ENCODE measurements around the gene RNASE9. TPM values are rescaled to one million over a fixed set of nuclear protein-coding genes. Genes with fewer than 3 reads are reported as not detected.
"Not testable (repeated sequence)": the region's sequence is repeated elsewhere in the genome, so short reads cannot be mapped to it uniquely, and the experiment has no call there.

Gene RNASE9
- polyA plus RNA-seq (ENCODE audit: insufficient read length in 4 of 4), result not detected

GRCh38 chr14:20560961-20561360, at the start of gene RNASE9:
TSS of gene RNASE9 (minus strand) at chr14:20561047.
- no peak for DNase-seq (ENCODE audit: low read depth in 4 of 4, low spot score in 3 of 4)

- peak in 1 of 4 donors; percentile 55 for DNase-seq (ENCODE audit: low read depth in 4 of 4, low spot score in 3 of 4)
Observed at GRCh38 chr14:20610002-20610765, 49.3 kb upstream of the RNASE9 start.

DNA sequence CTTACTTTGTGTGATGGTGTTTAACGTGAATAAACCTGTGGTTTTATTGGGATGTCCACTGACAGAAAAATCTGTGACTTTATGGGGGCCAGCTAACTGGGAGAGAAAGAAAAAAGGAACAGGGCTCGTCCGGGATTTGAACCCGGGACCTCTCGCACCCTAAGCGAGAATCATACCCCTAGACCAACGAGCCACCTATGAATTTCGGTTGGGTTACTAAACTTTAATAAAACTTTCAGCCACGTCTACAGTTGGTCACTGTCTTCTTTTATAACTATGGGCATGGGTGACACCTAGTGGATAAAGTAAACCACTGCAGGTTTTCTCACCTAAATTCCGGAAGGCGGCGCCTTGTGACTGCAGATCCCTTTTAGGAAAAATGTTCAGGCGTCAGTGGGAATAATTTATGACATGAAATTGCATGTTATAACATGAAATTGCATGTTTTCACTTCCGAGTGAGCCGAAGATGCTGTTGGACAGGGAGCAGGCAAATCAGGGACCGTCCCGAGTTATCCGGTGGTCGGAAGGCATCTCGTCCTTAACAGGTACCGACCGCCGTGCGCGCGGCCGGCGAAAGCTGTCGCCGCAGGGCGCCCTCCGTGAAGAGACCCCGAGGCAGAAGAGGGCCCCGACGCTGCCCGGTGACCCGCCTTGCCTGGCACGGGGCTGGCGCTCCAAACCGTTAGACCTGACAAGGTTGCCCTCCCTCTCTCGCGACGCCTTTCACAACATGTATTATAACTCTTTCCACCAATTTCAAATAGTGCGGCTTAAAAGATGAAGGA, 48.6 kb upstream of the RNASE9 start:
- DNase-seq (ENCODE audit: low read depth in 4 of 4, low spot score in 3 of 4), result peak in 3 of 4 donors; percentile 77 to 89 (median 83)

- no peak for DNase-seq (ENCODE audit: low read depth in 4 of 4, low spot score in 3 of 4)
Observed at GRCh38 chr14:20608383-20609110, 47.7 kb upstream of the RNASE9 start.

GRCh38 chr14:20607617-20608016, 46.8 kb upstream of the RNASE9 start:
- no peak for DNase-seq (ENCODE audit: low read depth in 4 of 4, low spot score in 3 of 4)

DNA sequence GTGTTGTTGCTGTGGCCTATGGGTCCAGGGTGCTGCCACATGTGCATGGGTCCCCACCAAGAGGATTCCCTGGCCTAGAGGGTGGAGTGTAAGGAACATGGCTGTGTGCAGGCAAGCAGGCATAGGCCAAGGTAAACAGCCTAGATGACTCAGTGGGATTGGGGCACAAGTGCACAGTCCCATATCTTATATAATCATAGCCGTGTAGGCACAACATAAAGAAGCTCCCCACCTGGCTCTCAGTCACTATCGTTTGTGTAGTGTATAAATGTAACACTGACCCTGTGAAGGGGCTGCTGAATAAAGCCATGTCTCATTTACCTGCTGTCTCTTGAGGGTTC, 46.0 kb upstream of the RNASE9 start:
- DNase-seq (ENCODE audit: low read depth in 4 of 4, low spot score in 3 of 4), result no peak

- no peak for DNase-seq (ENCODE audit: low read depth in 4 of 4, low spot score in 3 of 4)
Observed at GRCh38 chr14:20606190-20606901, 45.5 kb upstream of the RNASE9 start.

DNA sequence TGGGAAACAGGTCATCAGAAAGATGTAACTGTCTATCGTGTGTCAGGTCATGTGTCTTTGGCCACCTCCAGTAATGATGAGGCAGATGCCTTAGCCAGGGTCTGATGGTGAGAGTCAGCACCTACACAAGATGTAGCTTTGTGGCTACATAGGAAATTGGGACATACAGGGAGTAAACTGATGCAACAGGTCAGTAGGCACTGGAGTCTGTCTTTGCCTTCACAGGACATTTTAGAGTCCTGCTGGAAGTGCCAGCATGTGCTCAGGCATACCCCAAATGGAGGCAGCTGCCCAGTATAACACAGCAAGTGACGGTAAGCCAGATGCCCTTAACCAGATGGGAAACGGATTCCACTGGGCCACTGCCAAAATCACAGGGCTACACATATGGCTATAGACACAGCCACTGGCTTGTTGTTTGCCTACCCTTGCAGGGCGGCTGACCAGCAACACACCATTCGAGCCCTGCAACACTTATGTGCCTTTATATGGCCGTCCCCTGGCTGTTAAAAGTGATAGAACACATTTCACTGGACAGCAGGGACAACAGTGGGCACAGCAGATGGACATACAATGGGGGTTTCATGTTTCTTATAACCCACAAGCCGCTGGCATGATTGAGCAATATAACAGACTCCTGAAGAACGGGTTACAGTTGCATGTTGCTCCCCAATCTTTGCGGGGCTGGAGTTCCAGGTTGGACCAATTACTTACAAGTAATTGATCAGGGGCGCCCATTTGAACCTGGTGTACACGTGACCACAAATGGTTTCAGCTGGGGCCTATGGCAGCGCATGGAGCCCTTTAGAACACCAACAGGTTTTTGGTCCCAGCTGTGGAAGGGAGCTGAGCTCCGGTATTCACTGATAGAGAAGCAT, 43.2 kb upstream of the RNASE9 start:
- no peak for DNase-seq (ENCODE audit: low read depth in 4 of 4, low spot score in 3 of 4)

- DNase-seq (ENCODE audit: low read depth in 4 of 4, low spot score in 3 of 4), result no peak
Observed at GRCh38 chr14:20602583-20602982, 41.7 kb upstream of the RNASE9 start.

GRCh38 chr14:20601522-20601921, 40.7 kb upstream of the RNASE9 start:
- no peak for DNase-seq (ENCODE audit: low read depth in 4 of 4, low spot score in 3 of 4)

GRCh38 chr14:20597108-20597507, 36.3 kb upstream of the RNASE9 start:
- no peak for DNase-seq (ENCODE audit: low read depth in 4 of 4, low spot score in 3 of 4)

DNA sequence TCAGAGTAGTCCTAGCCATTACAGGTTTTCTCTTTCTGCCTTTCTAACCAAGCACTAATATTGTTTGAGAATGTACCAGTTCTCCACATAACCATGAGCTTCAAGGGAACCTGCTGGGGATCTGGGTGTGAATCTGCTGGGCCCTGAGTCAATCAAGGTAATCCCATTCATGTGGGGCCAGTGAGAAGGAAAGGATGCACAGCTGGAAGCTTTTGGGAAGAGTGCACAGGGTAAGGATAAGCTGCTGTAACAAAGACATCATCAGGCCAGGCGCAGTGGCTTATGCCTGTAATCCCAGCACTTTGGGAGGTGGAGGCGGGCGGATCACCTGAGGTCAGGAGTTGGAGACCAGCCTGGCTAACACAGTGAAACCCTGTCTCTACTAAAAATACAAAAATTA, 34.9 kb upstream of the RNASE9 start:
- not testable (repeated sequence) for DNase-seq (ENCODE audit: low read depth in 4 of 4, low spot score in 3 of 4)

DNA sequence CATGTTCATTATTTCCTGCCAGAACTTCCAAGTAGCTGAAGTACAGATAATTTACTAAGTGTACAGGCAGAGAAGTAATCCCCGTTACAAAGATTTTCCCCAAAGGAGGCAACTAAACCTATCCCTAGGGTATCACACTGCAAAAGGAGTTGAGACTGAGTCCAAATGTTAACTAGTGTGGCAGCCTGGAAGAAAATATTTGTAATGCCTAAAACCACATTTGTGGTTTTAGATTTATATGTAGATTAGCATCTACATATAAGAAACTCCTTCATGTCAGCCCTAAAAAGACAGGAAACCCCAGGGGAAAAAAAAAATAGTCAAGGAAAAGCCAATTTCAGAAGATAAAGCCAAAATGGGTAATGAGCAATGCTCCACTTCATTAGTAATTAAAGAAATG, 31.7 kb upstream of the RNASE9 start:
- no peak for DNase-seq (ENCODE audit: low read depth in 4 of 4, low spot score in 3 of 4)

DNA sequence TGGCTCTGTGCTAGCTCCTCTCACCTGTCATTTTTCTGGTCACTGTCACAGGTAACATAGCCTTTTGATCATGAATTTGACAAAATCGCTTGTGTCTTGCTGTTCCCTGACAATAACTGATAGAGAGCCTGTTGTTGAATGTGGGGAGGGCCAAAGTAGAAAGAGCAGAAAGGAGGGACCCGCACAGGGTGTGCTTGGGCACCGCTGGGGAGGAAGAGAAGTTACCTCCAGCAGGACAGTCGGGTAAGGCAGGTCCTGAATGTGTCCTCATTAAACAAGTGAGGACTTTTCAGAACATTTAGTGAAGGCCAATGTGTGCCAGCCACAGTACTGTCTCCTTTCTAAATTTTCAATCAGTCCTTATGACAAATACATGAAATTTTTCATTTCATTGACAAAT, 30.4 kb upstream of the RNASE9 start, which contains the start of gene RNASE12:
Gene RNASE12 (minus strand): TSS at position 142 of the 400 bp plus-strand sequence. CDS start 653 bp downstream, outside the sequence.
- DNase-seq (ENCODE audit: low read depth in 4 of 4, low spot score in 3 of 4), result no peak

GRCh38 chr14:20587489-20588154, 26.8 kb upstream of the RNASE9 start, which contains the start of gene RNASE11:
TSS of gene RNASE11 (minus strand) at chr14:20588001.
- DNase-seq (ENCODE audit: low read depth in 4 of 4, low spot score in 3 of 4), result no peak

DNA sequence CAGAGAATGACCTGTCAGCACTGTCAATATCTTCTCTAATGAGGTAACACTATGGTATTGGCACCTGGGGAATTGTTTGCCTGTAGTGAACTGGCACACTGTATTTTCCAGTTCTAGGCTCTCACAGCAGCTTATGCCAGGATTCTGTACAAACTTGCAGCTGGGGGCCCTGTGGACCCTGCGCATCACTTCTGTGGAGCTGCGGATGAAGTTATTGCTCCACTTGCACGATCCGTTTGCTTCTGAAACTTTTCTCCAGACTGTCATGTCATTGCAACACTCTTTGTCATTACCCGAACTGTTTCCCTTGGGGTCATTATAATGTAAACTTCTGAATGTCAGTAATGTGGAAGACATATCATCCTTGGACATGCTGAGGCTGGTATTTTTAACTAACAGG, 23.1 kb upstream of the RNASE9 start:
- DNase-seq (ENCODE audit: low read depth in 4 of 4, low spot score in 3 of 4), result no peak

- no peak for DNase-seq (ENCODE audit: low read depth in 4 of 4, low spot score in 3 of 4)
Observed at GRCh38 chr14:20583142-20583541, 22.3 kb upstream of the RNASE9 start.

DNA sequence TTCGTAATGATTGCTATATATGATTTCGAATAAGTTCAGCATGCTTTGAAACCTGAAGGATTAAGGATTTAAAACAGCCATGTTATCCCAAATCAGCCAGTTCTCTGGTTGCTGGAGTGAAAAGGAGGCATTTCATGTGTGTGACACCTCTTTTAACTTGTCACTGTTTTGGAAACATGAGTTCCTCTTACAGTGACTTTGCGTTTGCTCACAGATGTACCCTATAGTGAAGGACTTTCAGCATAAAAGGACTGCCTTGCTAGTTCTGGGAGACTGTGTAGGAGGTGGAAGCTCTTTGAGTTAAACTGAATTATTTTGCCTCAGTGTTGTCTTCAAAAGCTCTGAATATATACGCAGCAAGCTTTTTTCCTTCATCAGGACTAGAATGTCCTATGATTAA, 19.4 kb upstream of the RNASE9 start:
- DNase-seq (ENCODE audit: low read depth in 4 of 4, low spot score in 3 of 4), result no peak

Measured in right renal pelvis (tissue), 4 donors.